HL-60 (cell line): ENCODE results near the gene ADGRL3.

ENCODE experiments used
- DNase-seq, 2 experiments: peaks; one replicate each; pipeline ENCODE4 v3.0.0-alpha.2; 2010 to 2020; ENCODE audit warnings: low read depth in 1 of 2, low spot score in 1 of 2
- H3K27ac ChIP-seq: fragments of 250-450 bp; sonication (Bioruptor Pico); replicated peaks from 2 replicates; pipeline ENCODE4 v1.5.1; 2020; ENCODE audit warnings: mild to moderate bottlenecking, moderate library complexity
- H3K27me3 ChIP-seq: fragments of 250-450 bp; sonication (Bioruptor Pico); 2 replicates; pipeline ENCODE4 v1.5.1; 2021; ENCODE audit warnings: mild to moderate bottlenecking, moderate library complexity; ENCODE audit not compliant: insufficient read depth, poor library complexity, severe bottlenecking
- H3K4me3 ChIP-seq: replicated peaks from 2 replicates; pipeline ENCODE4 v1.5.1; 2011; ENCODE audit warnings: mild to moderate bottlenecking, control low read depth, low read length; ENCODE audit not compliant: insufficient read depth
- GABPA ChIP-seq: IDR thresholded peaks from 2 replicates; pipeline ENCODE4 v1.6.1; 2012; ENCODE audit warnings: low read depth
- POLR2AphosphoS5 ChIP-seq: IDR thresholded peaks from 2 replicates; pipeline ENCODE4 v1.6.1; 2012; ENCODE audit warnings: low read depth
- SPI1 ChIP-seq: IDR thresholded peaks from 2 replicates; pipeline ENCODE4 v1.6.1; 2012; ENCODE audit warnings: low read depth, mild to moderate bottlenecking, borderline replicate concordance
- TF ChIP-seq, protein P1 (sequence below): IDR thresholded peaks from one replicate; pipeline ENCODE4 v1.5.1; 2011; ENCODE audit warnings: low read length, control low read depth, inconsistent platforms; ENCODE audit not compliant: insufficient read depth
- TF ChIP-seq, protein P2 (sequence below): IDR thresholded peaks from 2 replicates; pipeline ENCODE4 v1.6.1; 2012; ENCODE audit warnings: low read depth; ENCODE audit not compliant: insufficient replicate concordance

The ADGRL3 gene

DNA sequence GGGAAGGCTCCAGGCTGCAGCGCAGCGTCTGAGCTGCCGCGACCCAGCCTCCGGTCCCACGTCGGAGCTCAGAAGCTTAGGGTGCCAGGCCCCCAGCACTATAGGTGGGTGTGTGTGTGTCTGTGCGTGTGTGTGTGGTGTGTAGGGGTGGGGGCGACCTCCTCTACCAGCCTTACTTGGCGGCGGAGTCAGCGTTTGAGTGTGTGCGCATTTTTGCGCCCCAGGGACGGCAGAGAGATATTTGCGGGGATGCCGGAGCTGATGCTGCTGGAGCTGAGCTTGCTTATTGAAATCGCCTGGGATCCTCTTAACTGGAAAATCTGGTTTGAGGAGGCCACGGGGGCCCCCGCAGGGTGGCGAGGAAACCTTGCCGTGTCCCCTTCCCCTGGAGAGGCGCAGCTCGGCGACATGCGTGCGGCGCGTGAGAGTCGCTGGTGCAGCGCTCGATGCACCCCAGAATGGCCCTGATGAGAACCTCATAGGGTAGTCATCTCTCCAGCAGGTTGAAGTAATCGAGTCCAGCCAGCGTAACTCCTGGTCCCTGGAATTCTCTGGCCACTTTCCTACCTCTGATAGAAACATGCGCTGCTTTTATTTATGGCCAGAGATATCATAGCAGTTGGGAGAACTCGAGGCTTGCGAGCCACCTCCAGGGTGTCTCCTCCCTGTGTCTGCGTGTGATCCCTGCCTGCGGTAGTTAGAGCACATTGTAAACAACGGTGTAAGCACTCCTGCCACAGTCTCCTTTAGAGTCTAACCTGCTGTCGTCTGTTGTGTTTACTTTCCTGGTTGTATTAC, 2.7 kb downstream of the ADGRL3 start:
- Histone ChIP-seq H3K4me3 (peak overlapping the region; percentile 43), H3K27me3 (peaks cover 44% of the 10 kb centered on the region), H3K27ac (no peak overlapping the region)
- no peak for DNase-seq
- TF ChIP-seq SPI1 (no peak), POLR2AphosphoS5 (no peak), GABPA (no peak)
- TF ChIP-seq, protein P1, sequence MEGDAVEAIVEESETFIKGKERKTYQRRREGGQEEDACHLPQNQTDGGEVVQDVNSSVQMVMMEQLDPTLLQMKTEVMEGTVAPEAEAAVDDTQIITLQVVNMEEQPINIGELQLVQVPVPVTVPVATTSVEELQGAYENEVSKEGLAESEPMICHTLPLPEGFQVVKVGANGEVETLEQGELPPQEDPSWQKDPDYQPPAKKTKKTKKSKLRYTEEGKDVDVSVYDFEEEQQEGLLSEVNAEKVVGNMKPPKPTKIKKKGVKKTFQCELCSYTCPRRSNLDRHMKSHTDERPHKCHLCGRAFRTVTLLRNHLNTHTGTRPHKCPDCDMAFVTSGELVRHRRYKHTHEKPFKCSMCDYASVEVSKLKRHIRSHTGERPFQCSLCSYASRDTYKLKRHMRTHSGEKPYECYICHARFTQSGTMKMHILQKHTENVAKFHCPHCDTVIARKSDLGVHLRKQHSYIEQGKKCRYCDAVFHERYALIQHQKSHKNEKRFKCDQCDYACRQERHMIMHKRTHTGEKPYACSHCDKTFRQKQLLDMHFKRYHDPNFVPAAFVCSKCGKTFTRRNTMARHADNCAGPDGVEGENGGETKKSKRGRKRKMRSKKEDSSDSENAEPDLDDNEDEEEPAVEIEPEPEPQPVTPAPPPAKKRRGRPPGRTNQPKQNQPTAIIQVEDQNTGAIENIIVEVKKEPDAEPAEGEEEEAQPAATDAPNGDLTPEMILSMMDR = no peak
- TF ChIP-seq, protein P2, sequence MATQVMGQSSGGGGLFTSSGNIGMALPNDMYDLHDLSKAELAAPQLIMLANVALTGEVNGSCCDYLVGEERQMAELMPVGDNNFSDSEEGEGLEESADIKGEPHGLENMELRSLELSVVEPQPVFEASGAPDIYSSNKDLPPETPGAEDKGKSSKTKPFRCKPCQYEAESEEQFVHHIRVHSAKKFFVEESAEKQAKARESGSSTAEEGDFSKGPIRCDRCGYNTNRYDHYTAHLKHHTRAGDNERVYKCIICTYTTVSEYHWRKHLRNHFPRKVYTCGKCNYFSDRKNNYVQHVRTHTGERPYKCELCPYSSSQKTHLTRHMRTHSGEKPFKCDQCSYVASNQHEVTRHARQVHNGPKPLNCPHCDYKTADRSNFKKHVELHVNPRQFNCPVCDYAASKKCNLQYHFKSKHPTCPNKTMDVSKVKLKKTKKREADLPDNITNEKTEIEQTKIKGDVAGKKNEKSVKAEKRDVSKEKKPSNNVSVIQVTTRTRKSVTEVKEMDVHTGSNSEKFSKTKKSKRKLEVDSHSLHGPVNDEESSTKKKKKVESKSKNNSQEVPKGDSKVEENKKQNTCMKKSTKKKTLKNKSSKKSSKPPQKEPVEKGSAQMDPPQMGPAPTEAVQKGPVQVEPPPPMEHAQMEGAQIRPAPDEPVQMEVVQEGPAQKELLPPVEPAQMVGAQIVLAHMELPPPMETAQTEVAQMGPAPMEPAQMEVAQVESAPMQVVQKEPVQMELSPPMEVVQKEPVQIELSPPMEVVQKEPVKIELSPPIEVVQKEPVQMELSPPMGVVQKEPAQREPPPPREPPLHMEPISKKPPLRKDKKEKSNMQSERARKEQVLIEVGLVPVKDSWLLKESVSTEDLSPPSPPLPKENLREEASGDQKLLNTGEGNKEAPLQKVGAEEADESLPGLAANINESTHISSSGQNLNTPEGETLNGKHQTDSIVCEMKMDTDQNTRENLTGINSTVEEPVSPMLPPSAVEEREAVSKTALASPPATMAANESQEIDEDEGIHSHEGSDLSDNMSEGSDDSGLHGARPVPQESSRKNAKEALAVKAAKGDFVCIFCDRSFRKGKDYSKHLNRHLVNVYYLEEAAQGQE = no peak

DNA sequence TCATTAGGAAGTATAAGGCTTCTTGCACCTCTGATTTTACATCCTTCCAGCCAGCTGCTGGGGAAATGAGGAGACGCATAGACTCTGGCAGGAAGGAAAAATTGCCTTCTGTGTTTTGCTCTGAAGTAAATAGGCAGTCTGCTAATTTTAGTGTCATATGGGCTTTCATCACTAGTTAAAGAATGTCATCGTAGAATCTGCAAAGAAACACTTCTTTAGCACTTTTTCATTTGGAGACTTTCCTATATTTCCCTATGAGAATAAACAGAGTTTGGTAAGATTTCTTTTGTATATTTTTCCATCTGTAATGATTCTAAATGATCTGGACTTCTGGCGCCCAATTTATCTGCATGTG, 3.3 kb downstream of the ADGRL3 start:
- H3K27ac ChIP-seq = no peak overlapping the region
- no peak overlapping the region for H3K4me3 ChIP-seq
- TF ChIP-seq POLR2AphosphoS5 (no peak), GABPA (no peak), SPI1 (no peak)
- TF ChIP-seq, protein P2 = no peak
- TF ChIP-seq, protein P1 = no peak
- peaks cover 44% of the 10 kb centered on the region for H3K27me3 ChIP-seq
- no peak for DNase-seq

DNA sequence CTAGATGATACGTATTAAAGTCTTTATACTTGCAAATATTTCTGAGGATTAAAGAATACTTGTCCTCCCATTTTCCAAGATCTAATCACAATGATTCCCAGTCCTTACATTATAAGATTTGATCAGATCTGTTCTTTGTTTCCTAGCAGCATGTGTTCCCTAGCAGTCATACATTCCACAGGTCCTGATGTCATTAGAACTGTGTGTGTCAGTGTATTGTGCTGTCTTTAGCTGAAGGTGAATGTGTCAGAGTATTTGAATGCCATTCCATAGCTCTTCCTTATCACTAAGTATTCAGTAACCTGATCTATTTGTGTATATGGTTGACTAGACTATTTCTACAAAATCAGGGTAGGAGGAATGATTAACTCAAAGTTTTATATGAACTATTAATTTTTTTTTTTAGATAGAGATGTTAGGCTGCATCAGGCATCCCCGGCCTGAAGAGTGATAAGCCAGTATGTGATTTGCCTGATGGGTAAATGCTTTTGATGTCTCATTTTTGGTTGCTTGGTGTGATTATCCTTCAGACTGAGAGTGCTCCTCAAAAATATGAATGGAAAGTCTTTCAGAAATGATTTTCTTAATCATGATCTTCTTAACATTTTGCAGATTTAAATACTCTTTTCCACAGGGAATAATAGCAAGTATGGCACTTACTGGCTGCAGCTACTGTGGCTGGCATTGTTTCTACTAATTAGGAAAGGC, 4.4 kb downstream of the ADGRL3 start:
- no peak overlapping the region for H3K4me3 ChIP-seq
- DNase-seq = no peak
- no peak overlapping the region for H3K27ac ChIP-seq
- TF ChIP-seq GABPA (no peak), SPI1 (no peak), POLR2AphosphoS5 (no peak)
- TF ChIP-seq, protein P2 = no peak
- TF ChIP-seq, protein P1 = no peak
- H3K27me3 ChIP-seq = peaks cover 40% of the 10 kb centered on the region
